OCI-LY3 (cell line): Measurements from ENCODE around the gene NLRC3.

Source experiments
- H2AFZ ChIP-seq: fragments of 200-600, 300-600 bp; shearing (Covaris generic); 2 replicates; pipeline ENCODE4 v1.6.0; 2014; ENCODE audit warnings: antibody characterized with exemption, low read depth, low read length
- H3K27ac ChIP-seq: fragments of 200-600, 300-600 bp; sonication (generic); 2 replicates; pipeline ENCODE4 v1.5.1; 2014; ENCODE audit warnings: mild to moderate bottlenecking, low read length, moderate library complexity, mixed read lengths
- H3K27me3 ChIP-seq: fragments of 200-600, 300-600 bp; sonication (generic); 2 replicates; pipeline ENCODE4 v1.6.1; 2014; ENCODE audit warnings: low read depth, low read length, mixed read lengths
- H3K36me3 ChIP-seq: fragments of 200-600, 300-600 bp; sonication (generic); replicated peaks from 2 replicates; pipeline ENCODE3; 2014; ENCODE audit warnings: low read depth, low read length, mixed read lengths
- H3K4me1 ChIP-seq: fragments of 300-600, 200-600 bp; sonication (generic); 2 replicates; pipeline ENCODE4 v1.6.1; 2014; ENCODE audit warnings: low read length, mixed read lengths
- H3K4me2 ChIP-seq: fragments of 200-600, 300-600 bp; sonication (generic); 2 replicates; pipeline ENCODE4 v1.6.1; 2014; ENCODE audit warnings: low read length, mixed read lengths
- H3K4me3 ChIP-seq: fragments of 300-600, 200-600 bp; sonication (generic); 2 replicates; pipeline ENCODE4 v1.5.1; 2014; ENCODE audit warnings: antibody characterized with exemption, mild to moderate bottlenecking, low read length, moderate library complexity
- H3K79me2 ChIP-seq: fragments of 300-600, 200-600 bp; shearing (Covaris generic); 2 replicates; pipeline ENCODE4 v1.6.1; 2014; ENCODE audit warnings: mild to moderate bottlenecking, low read length, mixed read lengths
- H3K9ac ChIP-seq: fragments of 300-600, 200-600 bp; shearing (Covaris generic); 2 replicates; pipeline ENCODE4 v1.6.0; 2014; ENCODE audit warnings: mild to moderate bottlenecking, low read length, moderate library complexity
- H3K9me3 ChIP-seq: fragments of 200-600, 300-600 bp; shearing (Covaris generic); 2 replicates; pipeline ENCODE4 v1.6.1; 2014; ENCODE audit warnings: low read length, mixed read lengths; ENCODE audit not compliant: insufficient read depth
- H4K20me1 ChIP-seq: fragments of 200-600, 300-600 bp; sonication (generic); 2 replicates; pipeline ENCODE4 v1.6.1; 2016; ENCODE audit warnings: low read length, mixed read lengths; ENCODE audit not compliant: insufficient read depth
- EZH2phosphoT487 ChIP-seq: fragments of 200-600 bp; shearing (Covaris generic); IDR thresholded peaks from 2 replicates; pipeline ENCODE4 v1.6.1; 2018; ENCODE audit warnings: antibody characterized with exemption, mixed run types, low read depth
- TF ChIP-seq, protein P1 (sequence below): fragments of 200-600, 300-600 bp; sonication (generic); IDR thresholded peaks from 2 replicates; pipeline ENCODE4 v1.5.1; 2014; ENCODE audit warnings: antibody characterized with exemption, low read length, low read depth

The NLRC3 gene

DNA sequence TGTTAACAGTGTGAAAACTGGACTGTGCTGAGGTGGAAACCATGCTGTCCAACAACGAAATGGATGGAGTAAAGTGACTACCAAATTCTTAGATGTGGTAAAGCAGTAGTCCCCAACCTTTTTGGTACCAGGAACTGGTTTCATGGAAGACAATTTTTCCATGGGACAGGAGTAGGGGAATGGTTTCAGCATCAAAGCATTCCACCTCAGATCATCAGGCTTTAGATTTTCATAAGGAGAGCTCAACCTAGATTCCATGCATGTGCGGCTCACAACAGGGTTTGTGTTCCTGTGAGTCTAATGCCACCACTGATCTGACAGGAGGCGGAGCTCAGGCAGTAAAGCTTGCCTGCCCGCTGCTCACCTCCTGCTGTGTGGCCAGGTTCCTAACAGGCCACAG, 22.7 kb upstream of the NLRC3 start:
- Histone ChIP-seq H3K79me2 (no peaks in the 10 kb centered on the region), H3K27ac (no peak overlapping the region), H3K9ac (no peak overlapping the region), H3K4me1 (no peaks in the 10 kb centered on the region), H3K36me3 (peaks cover 23% of the 10 kb centered on the region), H4K20me1 (no peaks in the 10 kb centered on the region), H3K9me3 (0 out of 2 replicates have a peak, but pooled peaks cover 4% of the 10 kb centered on the region), H3K27me3 (no peaks in the 10 kb centered on the region), H3K4me2 (no peak overlapping the region), H3K4me3 (no peak overlapping the region), H2AFZ (no peak overlapping the region)
- TF ChIP-seq, protein P1, sequence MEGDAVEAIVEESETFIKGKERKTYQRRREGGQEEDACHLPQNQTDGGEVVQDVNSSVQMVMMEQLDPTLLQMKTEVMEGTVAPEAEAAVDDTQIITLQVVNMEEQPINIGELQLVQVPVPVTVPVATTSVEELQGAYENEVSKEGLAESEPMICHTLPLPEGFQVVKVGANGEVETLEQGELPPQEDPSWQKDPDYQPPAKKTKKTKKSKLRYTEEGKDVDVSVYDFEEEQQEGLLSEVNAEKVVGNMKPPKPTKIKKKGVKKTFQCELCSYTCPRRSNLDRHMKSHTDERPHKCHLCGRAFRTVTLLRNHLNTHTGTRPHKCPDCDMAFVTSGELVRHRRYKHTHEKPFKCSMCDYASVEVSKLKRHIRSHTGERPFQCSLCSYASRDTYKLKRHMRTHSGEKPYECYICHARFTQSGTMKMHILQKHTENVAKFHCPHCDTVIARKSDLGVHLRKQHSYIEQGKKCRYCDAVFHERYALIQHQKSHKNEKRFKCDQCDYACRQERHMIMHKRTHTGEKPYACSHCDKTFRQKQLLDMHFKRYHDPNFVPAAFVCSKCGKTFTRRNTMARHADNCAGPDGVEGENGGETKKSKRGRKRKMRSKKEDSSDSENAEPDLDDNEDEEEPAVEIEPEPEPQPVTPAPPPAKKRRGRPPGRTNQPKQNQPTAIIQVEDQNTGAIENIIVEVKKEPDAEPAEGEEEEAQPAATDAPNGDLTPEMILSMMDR: no peak

DNA sequence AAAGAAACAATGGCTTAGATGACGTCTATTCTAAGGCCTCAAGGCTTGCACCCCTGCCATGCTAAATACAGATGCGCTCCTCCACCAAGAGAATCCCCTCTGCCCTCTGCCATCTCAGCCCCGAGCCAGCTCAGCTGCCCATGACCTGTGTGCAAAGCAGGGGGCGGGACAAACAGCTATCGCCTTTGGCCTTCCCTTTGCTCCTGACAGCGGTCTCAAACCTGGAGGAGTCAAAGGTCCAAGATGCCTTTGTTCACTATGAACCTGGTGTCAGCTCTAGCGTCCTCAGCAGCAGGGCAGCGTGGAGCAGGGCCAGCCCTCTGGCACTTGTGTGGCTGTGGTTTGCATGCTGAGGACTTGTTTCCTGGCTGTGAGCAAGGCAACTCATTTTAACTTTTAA, 21.9 kb upstream of the NLRC3 start:
- H4K20me1 ChIP-seq: no peaks in the 10 kb centered on the region
- no peaks in the 10 kb centered on the region for H3K4me1 ChIP-seq
- H3K4me2 ChIP-seq: no peak overlapping the region
- H3K79me2 ChIP-seq: no peaks in the 10 kb centered on the region
- no peak overlapping the region for H2AFZ ChIP-seq
- H3K36me3 ChIP-seq: peaks cover 23% of the 10 kb centered on the region
- H3K27ac ChIP-seq: no peak overlapping the region
- no peak overlapping the region for H3K9ac ChIP-seq
- TF ChIP-seq, protein P1: no peak
- H3K4me3 ChIP-seq: no peak overlapping the region
- H3K27me3 ChIP-seq: no peaks in the 10 kb centered on the region
- H3K9me3 ChIP-seq: 0 out of 2 replicates have a peak, but pooled peaks cover 4% of the 10 kb centered on the region

DNA sequence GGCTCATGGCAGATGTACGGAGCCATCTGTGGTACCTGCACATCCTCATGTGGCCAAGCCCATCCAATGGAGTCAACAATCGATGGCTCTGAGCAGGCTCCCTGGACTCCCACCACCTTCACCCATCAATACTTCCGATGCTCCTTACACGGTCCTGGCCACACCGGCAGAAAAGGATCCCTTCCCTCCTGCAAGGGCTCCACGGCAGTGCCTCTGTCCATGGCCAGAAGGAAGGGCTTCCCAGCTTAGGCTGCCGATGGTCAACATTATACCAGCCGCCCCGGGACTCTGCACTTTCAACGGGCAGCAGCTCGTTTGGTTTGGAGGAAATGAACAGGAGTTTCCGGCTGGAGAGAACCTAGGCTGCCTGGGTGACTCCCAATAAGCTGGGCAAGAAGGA, 21.0 kb upstream of the NLRC3 start:
- Histone ChIP-seq H2AFZ (no peak overlapping the region), H4K20me1 (no peaks in the 10 kb centered on the region), H3K4me2 (no peak overlapping the region), H3K4me1 (no peaks in the 10 kb centered on the region), H3K9ac (no peak overlapping the region), H3K9me3 (0 out of 2 replicates have a peak, but pooled peaks cover 4% of the 10 kb centered on the region), H3K4me3 (no peak overlapping the region), H3K79me2 (no peaks in the 10 kb centered on the region), H3K36me3 (peaks cover 23% of the 10 kb centered on the region), H3K27me3 (no peaks in the 10 kb centered on the region), H3K27ac (no peak overlapping the region)
- TF ChIP-seq, protein P1: no peak
- TF ChIP-seq EZH2phosphoT487: no peak

DNA sequence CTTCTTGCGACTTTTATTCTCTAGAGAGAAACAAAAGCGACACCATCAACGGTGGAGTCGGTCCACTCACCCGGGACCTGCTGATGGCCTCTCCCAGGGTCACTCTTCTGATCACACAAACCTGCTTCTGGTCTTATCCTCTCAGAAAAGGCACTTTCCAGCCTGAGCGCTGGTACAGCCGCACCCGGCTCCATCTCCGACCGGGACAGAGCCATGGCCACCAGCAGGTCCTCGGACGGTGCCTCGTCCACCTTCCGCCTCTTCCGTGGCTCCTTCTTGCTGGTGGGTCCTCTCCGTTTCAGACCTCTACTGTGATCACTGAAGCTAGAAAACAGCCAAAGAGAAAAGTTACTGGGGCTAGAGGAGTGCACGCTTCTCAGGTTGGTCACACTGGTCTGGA, 20.5 kb upstream of the NLRC3 start:
- Histone ChIP-seq H3K27me3 (no peaks in the 10 kb centered on the region), H4K20me1 (no peaks in the 10 kb centered on the region), H3K79me2 (no peaks in the 10 kb centered on the region), H3K4me2 (no peak overlapping the region), H3K9ac (no peak overlapping the region), H2AFZ (no peak overlapping the region), H3K4me3 (no peak overlapping the region), H3K9me3 (0 out of 2 replicates have a peak, but pooled peaks cover 4% of the 10 kb centered on the region), H3K36me3 (peaks cover 23% of the 10 kb centered on the region), H3K27ac (no peak overlapping the region), H3K4me1 (no peaks in the 10 kb centered on the region)
- no peak for TF ChIP-seq EZH2phosphoT487
- TF ChIP-seq, protein P1: no peak
